ENCODE measurements around the gene OR5M11. TPM values are rescaled to one million over a fixed set of nuclear protein-coding genes. Genes with fewer than 3 reads are reported as not detected.

The OR5M11 gene
- total and polyA plus RNA-seq, 8 donors: not detected

DNA sequence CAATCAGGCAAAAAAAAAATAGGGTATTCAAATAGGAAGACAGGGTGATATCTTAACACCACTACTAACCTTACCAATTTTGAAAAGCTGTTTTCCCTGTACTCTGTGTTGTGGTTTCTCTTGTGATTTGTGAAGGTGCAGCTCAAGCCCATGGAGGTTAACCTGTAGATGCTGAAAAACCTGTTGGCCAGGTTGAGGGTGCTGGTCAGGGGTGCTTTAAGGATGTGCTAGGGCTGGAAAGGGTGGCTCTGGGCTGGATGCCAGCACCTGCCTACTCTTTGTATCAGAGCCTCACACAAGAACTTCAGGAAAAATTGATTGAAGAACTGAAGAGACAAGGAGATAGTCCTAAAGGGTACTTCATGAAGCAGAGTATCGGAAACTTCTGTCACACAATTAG, 33.6 kb downstream of the OR5M11 start:
- no peaks in the 10 kb centered on the region for H3K4me1 ChIP-seq
- no peaks in the 10 kb centered on the region for H3K36me3 ChIP-seq
- TF ChIP-seq, protein P1, sequence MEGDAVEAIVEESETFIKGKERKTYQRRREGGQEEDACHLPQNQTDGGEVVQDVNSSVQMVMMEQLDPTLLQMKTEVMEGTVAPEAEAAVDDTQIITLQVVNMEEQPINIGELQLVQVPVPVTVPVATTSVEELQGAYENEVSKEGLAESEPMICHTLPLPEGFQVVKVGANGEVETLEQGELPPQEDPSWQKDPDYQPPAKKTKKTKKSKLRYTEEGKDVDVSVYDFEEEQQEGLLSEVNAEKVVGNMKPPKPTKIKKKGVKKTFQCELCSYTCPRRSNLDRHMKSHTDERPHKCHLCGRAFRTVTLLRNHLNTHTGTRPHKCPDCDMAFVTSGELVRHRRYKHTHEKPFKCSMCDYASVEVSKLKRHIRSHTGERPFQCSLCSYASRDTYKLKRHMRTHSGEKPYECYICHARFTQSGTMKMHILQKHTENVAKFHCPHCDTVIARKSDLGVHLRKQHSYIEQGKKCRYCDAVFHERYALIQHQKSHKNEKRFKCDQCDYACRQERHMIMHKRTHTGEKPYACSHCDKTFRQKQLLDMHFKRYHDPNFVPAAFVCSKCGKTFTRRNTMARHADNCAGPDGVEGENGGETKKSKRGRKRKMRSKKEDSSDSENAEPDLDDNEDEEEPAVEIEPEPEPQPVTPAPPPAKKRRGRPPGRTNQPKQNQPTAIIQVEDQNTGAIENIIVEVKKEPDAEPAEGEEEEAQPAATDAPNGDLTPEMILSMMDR (IDR thresholded peaks at IDR 0.05): no peak
- 64 to 83% methylated on average over 1 of the region's 1 CpG for WGBS, 2 donors
- DNase-seq (no peak), ATAC-seq (no peak), FAIRE-seq (no peak)
- H3K9me3 ChIP-seq: no peaks in the 10 kb centered on the region
- intact Hi-C loops (cut with DNase I): loop anchor here in 1 of 3 donors (10.0 kb wide), 1 partner anchor 55 kb away; no protein-coding TSS in a partner anchor
- no peak overlapping the region for H3K4me3 ChIP-seq
- H3K27ac ChIP-seq: no peak overlapping the region
- no peaks in the 10 kb centered on the region for H3K27me3 ChIP-seq

DNA sequence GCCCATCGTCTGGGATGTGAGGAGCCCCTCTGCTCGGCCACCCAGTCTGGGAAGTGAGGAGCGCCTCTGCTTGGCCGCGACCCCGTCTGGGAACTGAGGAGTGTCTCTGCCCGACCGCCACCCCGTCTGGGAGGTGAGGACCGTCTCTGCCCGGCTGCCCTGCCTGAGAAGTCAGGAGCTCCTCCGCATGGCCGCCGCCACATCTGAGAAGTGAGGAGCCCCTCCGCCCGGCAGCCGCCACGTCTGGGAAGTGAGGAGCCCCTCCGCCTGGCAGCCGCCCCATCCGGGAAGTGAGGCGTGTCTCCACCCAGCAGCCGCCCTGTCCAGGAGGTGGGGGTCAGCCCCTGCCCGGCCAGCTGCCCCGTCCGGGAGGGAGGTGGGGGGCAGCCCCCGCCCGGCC, 46.0 kb downstream of the OR5M11 start:
- TF ChIP-seq, protein P1 (IDR thresholded peaks at IDR 0.05): no peak
- H3K36me3 ChIP-seq: no peaks in the 10 kb centered on the region
- no peak overlapping the region for H3K27ac ChIP-seq
- intact Hi-C loops (cut with DNase I): no loop called here
- no peaks in the 10 kb centered on the region for H3K4me1 ChIP-seq
- no peaks in the 10 kb centered on the region for H3K27me3 ChIP-seq
- FAIRE-seq (no peak), ATAC-seq (no peak), DNase-seq (peak in 2 of 6 donors; percentile 24 to 75)
- WGBS, 2 donors: 93 to 98% methylated on average over 28 of the region's 28 CpGs
- H3K9me3 ChIP-seq: no peaks in the 10 kb centered on the region
- H3K4me3 ChIP-seq: no peak overlapping the region

DNA sequence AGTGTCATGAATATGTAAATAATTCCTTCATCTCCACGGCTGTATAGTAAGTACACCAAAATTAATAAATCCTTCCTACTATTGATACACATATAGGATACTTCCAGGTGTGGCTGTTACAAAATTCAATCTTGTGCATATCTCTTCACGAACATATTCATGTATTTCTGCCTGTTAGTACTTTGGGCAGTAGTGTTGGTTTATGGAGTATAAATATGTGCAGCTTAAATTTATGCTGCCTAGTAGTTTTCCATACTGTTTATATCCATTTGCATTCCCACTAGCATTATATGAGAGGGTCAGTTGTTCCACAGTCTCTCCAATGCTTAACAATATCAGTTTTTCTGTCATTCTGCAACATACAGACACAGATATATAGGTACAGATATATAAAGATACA, 47.9 kb downstream of the OR5M11 start:
- no peak for DNase-seq
- 56 to 75% methylated on average over 2 of the region's 2 CpGs for WGBS, 2 donors
- H3K4me1 ChIP-seq: no peaks in the 10 kb centered on the region
- TF ChIP-seq, protein P1 (IDR thresholded peaks at IDR 0.05): no peak
- no peak overlapping the region for H3K27ac ChIP-seq
- no peaks in the 10 kb centered on the region for H3K36me3 ChIP-seq
- no peaks in the 10 kb centered on the region for H3K9me3 ChIP-seq
- H3K4me3 ChIP-seq: no peak overlapping the region
- intact Hi-C loops (cut with DNase I): no loop called here
- no peaks in the 10 kb centered on the region for H3K27me3 ChIP-seq
- FAIRE-seq: no peak
- ATAC-seq: no peak

Other genes with a start within 250 kb of the OR5M11 start
- gene OR8K3, start 228.1 kb downstream of the OR5M11 start, total RNA-seq: not detected
- gene OR8K3, start 228.1 kb downstream of the OR5M11 start, polyA plus RNA-seq: not detected
- not detected for gene OR8K1, start 197.2 kb downstream of the OR5M11 start, total RNA-seq
- gene OR8K1, start 197.2 kb downstream of the OR5M11 start, polyA plus RNA-seq: not detected
- gene OR8J1, start 189.0 kb downstream of the OR5M11 start, total RNA-seq: not detected
- gene OR8J1, start 189.0 kb downstream of the OR5M11 start, polyA plus RNA-seq: not detected
- gene OR8U1, start 167.6 kb downstream of the OR5M11 start, total RNA-seq: not detected
- under 1 TPM in 1 of 2 donors, not detected in 1; 0.09 TPM for gene OR8U1, start 167.6 kb downstream of the OR5M11 start, polyA plus RNA-seq
- not detected for gene OR5AL1, start 130.6 kb downstream of the OR5M11 start, total RNA-seq
- gene OR5AL1, start 130.6 kb downstream of the OR5M11 start, polyA plus RNA-seq: not detected
- not detected for gene OR5M3, start 69.9 kb downstream of the OR5M11 start, total RNA-seq
- not detected for gene OR5M3, start 69.9 kb downstream of the OR5M11 start, polyA plus RNA-seq
- not detected for gene OR5M8, start 51.9 kb downstream of the OR5M11 start, total RNA-seq
- not detected for gene OR5M8, start 51.9 kb downstream of the OR5M11 start, polyA plus RNA-seq
- not detected for gene OR5M10, start 34.5 kb upstream of the OR5M11 start, total RNA-seq
- not detected for gene OR5M10, start 34.5 kb upstream of the OR5M11 start, polyA plus RNA-seq
- not detected for gene OR5M1, start 71.6 kb upstream of the OR5M11 start, total RNA-seq
- not detected for gene OR5M1, start 71.6 kb upstream of the OR5M11 start, polyA plus RNA-seq
- gene OR5AP2, start 99.2 kb upstream of the OR5M11 start, total RNA-seq: not detected
- not detected for gene OR5AP2, start 99.2 kb upstream of the OR5M11 start, polyA plus RNA-seq
- gene OR5AR1, start 120.4 kb upstream of the OR5M11 start, total RNA-seq: not detected
- not detected for gene OR5AR1, start 120.4 kb upstream of the OR5M11 start, polyA plus RNA-seq
- not detected for gene OR9G1, start 155.8 kb upstream of the OR5M11 start, total RNA-seq
- gene OR9G1, start 155.8 kb upstream of the OR5M11 start, polyA plus RNA-seq: not detected
- not detected for gene OR9G4, start 205.4 kb upstream of the OR5M11 start, total RNA-seq
- not detected for gene OR9G4, start 205.4 kb upstream of the OR5M11 start, polyA plus RNA-seq

All from pancreas (tissue), 10 donors.